Cardiac muscle cell (in vitro differentiated cells and primary cell): ENCODE data around the gene AHNAK. TPM values are rescaled to one million over a fixed set of nuclear protein-coding genes. Genes with fewer than 3 reads are reported as not detected.

Experiments
- DNase-seq, 2 donors: peaks; one replicate each; pipeline versions ENCODE4 v3.0.0 to v3.0.0-alpha.2; 2010 to 2017; ENCODE audit warnings: low read depth in 1 of 2, low spot score in 1 of 2
- H3K27ac ChIP-seq: fragments of 200-600 bp; sonication (generic); 2 replicates; pipeline ENCODE4 v1.5.1; 2016
- H3K27me3 ChIP-seq: fragments of 200-600 bp; sonication (generic); 2 replicates; pipeline ENCODE4 v1.6.0; 2016; ENCODE audit warnings: control low read depth
- H3K36me3 ChIP-seq: fragments of 200-600 bp; sonication (generic); 2 replicates; pipeline ENCODE4 v1.5.1; 2016; ENCODE audit warnings: control low read depth
- H3K4me1 ChIP-seq: fragments of 200-600 bp; sonication (generic); 2 replicates; pipeline ENCODE4 v1.8.1; 2017; ENCODE audit warnings: low read depth, mild to moderate bottlenecking, mixed run types
- H3K4me3 ChIP-seq: fragments of 200-600 bp; sonication (generic); 2 replicates; pipeline ENCODE4 v1.5.1; 2016; ENCODE audit warnings: mild to moderate bottlenecking
- H3K9me3 ChIP-seq: fragments of 200-600 bp; sonication (generic); 2 replicates; pipeline ENCODE4 v1.5.1; 2017; ENCODE audit warnings: low read depth, mild to moderate bottlenecking, control low read depth
- CTCF ChIP-seq: IDR thresholded peaks from 2 replicates; pipeline ENCODE4 v1.5.1; 2012; ENCODE audit warnings: low read depth, mild to moderate bottlenecking, low read length
- polyA plus RNA-seq: library from polyadenylated mRNA; unstranded; fragments of >200 nt; fragmentation: Nextera tagmentation; extraction: Ambion mirVana; gene quantifications from 2 replicates; pipeline ENCODE4 v1.2.1, GENCODE V29; 2016
- total RNA-seq: library from RNA; depleted of rRNA; stranded (reverse); fragments of >200 nt; gene quantifications from 2 replicates; pipeline ENCODE4 v1.2.3, GENCODE V29; 2016

AHNAK gene
- total and polyA plus RNA-seq, 2 experiments from 2014 or later: 13.4 to 77.1 TPM

GRCh38 chr11:62548545-62549335 lies 2.1 kb upstream of the AHNAK start:
- no peak overlapping the region for H3K27ac ChIP-seq
- H3K4me1 ChIP-seq: peaks cover 43% of the 10 kb centered on the region
- no peak overlapping the region for H3K4me3 ChIP-seq
- DNase-seq: peak in 1 of 2 donors; percentile 71
- H3K36me3 ChIP-seq: no peaks in the 10 kb centered on the region
- peaks cover 10% of the 10 kb centered on the region for H3K27me3 ChIP-seq
- no peaks in the 10 kb centered on the region for H3K9me3 ChIP-seq
- no peak for TF ChIP-seq CTCF

GRCh38 chr11:62547691-62548281 lies 1.2 kb upstream of the AHNAK start:
- Histone ChIP-seq H3K36me3 (no peaks in the 10 kb centered on the region), H3K4me1 (peaks cover 35% of the 10 kb centered on the region), H3K27me3 (peaks cover 14% of the 10 kb centered on the region), H3K27ac (peak overlapping the region; percentile 74), H3K4me3 (peak overlapping the region; percentile 57), H3K9me3 (no peaks in the 10 kb centered on the region)
- TF ChIP-seq CTCF: no peak
- DNase-seq: peak in 1 of 2 donors; percentile 66

- H3K27ac ChIP-seq: peak overlapping the region; percentile 74
- peak overlapping the region; percentile 57 for H3K4me3 ChIP-seq
- TF ChIP-seq CTCF: no peak
- H3K27me3 ChIP-seq: peaks cover 14% of the 10 kb centered on the region
- DNase-seq: peak in 1 of 2 donors; percentile 43
- no peaks in the 10 kb centered on the region for H3K36me3 ChIP-seq
- peaks cover 31% of the 10 kb centered on the region for H3K4me1 ChIP-seq
- H3K9me3 ChIP-seq: no peaks in the 10 kb centered on the region
Measured at GRCh38 chr11:62546929-62547625, 471 bp upstream of the AHNAK start.

- peaks cover 27% of the 10 kb centered on the region for H3K4me1 ChIP-seq
- peak overlapping the region; percentile 74 for H3K27ac ChIP-seq
- no peaks in the 10 kb centered on the region for H3K9me3 ChIP-seq
- H3K27me3 ChIP-seq: peaks cover 14% of the 10 kb centered on the region
- TF ChIP-seq CTCF: peak; percentile 15
- H3K36me3 ChIP-seq: no peaks in the 10 kb centered on the region
- peak; percentile 84 to 97 for DNase-seq
- H3K4me3 ChIP-seq: peak overlapping the region; percentile 57
Measured at GRCh38 chr11:62545437-62546243, 966 bp downstream of the AHNAK start.
